HG03175 (cell line): ENCODE data around the gene RABGAP1L.

Source experiments
- ATAC-seq: cut with Tn5 transposase; IDR thresholded peaks from one replicate; pipeline ENCODE4 v1.9.1; 2021; ENCODE audit warnings: mild to moderate bottlenecking, moderate library complexity; ENCODE audit not compliant: unreplicated experiment

Gene RABGAP1L

DNA sequence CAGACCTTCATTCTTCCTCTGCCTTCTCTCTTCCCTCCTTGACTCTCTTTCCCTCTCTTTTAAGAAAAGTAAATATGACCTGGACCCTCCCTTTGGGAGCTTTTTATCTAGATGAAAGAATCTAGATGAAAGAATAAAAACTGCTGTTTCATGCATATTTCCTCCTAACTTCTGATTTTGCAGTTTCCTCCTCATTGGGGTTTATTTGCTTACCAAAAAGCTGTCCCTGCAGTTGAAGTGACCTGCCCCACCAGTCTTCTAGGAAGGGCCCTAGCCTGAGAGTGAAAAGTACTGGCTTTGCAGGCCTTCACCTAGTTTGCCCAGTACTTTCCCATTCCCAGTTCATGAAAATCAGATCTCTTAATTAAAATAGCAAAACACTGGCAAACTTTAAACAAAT lies 812.1 kb downstream of the RABGAP1L start:
- ATAC-seq: no peak

DNA sequence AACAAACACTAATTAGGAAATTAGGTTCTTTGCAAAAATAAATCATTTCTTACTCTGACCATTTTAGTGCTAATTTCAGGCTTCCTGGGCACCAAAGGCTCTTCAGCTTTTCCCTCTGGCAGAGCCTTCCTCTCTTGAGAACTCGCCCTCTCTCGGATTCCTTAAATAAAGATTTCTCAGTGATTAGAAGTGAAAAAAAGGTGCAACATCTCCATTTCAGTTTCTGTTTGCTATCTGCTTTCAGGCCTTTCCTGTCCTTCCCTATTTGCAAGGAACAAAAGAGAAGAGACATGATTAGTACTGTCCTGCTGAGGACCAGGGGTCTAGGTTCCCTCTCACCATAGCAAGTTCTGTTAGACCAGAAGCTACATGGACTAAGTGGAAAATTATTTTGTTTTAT lies 812.6 kb downstream of the RABGAP1L start:
- ATAC-seq: no peak

DNA sequence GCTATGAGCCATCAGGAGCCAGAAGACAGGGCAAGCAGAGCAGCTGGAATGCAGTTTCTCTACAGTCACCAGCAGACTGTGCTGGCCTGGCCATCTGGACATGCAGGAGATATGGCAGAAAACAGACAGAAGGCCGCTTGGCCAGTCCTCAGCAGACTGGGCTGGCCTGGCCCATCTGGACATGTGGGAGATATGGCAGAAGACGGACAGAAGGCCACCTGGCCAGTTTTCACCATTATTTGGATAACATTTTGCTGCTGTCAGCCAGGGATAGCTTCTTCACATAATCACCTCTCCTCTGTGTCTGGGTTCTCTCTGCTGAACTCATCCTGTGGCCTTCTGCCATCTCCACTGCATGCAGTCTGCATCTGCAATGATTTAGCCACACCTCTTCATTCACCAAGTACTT lies 815.4 kb downstream of the RABGAP1L start:
- ATAC-seq: no peak

DNA sequence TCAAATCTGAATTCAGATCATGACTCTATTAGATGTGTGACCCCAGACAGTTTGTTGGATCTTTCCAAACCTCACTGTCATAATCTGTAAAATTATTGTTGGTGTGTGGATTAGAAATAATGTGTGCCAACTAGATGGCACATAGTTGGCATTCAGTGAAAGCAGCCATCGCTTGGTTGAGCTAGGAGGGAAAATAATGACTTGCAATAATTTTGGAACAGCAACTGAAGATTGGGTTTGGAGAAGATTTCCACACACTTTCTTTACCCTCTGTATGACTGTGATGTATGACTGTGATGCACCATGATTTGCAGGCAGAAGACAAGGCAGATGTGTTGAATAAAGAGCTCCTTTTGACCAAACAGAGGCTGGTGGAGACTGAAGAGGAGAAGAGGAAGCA lies 816.4 kb downstream of the RABGAP1L start:
- no peak for ATAC-seq

DNA sequence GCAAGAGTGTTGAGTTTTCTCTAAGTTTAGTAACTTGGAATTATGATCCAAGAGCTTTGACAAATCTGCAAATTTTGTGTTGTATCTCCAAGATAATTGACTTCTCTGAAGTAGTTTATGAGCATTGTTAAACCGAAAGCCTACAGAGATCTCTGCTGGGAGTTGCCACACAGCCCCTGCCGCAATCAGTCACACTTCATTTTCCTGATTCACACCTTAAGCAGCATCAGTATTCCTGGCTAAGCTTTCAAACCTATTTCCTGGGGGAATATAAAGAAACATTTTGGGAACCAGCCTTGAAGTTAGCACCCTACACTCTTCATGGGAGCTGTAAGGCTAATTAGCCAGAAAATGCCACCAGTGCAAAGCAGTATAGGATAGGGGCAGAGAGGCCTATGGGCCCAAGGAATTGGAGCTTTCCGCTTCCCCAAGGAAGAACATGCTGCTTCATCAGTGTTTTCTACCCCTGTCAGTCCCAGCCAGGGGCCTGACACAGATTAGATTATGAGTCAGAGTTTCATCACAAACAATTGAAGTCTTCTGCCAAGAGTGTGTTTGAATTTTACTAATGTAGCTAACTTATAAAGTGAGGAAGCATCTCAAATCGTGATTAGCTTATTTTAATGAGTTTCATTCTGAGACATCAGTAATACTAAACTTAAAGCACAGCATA lies 817.3 kb downstream of the RABGAP1L start:
- no peak for ATAC-seq

DNA sequence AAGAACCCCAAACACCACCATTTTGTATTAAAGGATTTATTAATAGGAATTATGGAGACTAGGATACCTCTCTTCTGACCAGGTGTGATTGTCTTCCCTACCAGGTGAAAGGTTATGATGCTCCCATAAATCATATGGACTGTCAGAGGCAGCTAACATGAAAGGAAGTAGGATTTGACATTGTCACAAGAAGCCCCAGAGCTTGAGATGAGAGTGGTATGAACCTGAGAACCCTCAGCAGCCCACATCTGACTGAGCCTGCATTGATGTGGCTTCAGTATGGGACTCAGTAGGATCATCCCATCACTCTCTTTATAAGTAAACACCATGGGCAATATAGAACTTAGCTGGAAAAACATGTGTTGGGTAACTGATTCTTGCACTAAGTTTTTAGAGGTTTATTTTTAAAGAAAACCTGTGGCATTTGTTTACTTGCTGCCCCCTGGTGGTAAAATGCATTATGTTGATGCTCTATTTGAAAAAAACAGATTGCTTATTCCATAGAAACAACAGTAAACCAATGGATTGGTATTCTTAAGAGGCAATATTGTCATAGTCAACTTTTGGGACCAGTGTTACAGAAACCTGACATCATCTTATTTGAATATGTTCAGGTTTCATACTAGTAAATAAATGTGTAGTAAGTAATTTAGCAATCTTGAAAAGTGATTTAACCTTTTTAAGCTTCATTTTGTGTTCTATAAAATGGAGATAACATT lies 823.8 kb downstream of the RABGAP1L start:
- ATAC-seq: no peak

DNA sequence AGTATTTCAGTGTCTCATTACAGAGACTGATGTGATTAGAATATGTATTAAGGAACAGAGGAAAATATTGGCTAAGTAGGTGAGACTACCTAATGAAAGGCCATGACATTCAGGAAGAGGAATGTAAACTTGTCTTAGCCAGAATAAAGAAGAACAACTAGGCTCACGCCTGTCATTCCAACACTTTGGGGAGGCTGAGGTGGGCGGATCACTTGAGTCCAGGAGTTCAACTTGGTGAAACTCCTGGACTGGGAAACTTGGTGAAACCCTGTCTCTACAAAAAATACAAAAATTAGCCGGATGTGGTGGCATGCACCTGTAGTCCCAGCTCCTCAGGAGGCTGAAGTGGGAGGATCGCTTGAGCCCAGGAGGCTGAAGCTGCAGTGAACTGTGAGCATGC lies 825.6 kb downstream of the RABGAP1L start:
- ATAC-seq: no peak

DNA sequence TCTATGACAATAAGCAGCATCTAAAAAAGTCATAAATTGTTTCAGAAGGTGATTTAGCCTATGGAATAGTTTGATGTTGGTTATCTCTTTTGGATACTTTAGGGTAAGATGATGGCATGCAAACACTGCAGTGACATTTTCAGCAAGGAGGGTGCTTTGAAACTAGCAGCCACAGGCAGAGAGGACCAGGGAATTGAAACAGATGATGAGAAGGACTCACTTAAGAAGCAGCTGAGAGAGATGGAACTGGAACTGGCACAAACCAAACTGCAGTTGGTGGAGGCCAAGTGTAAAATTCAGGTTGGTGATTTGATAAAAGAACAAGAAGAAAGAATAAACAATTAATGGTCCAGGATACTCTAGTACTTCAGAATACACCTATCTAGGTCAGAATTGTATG lies 829.2 kb downstream of the RABGAP1L start:
- no peak for ATAC-seq

DNA sequence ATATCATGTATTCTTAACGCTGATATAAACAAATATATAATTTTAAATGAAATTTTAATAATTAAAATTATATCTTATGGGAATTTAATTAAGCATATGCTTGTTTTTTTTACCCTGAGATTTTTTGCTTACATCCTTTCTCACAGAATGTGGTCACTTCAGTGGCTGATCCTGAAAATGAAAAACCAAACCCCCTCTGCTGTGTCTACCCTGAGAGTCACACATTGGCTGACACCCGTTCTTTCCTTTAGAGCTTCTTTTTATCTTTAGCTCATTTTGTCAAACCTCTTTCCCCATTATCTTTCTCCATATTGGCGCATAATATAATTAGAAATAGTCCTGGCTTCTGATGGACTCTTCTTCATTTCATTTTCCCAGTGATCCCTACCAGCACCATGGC lies 829.7 kb downstream of the RABGAP1L start:
- ATAC-seq: no peak

DNA sequence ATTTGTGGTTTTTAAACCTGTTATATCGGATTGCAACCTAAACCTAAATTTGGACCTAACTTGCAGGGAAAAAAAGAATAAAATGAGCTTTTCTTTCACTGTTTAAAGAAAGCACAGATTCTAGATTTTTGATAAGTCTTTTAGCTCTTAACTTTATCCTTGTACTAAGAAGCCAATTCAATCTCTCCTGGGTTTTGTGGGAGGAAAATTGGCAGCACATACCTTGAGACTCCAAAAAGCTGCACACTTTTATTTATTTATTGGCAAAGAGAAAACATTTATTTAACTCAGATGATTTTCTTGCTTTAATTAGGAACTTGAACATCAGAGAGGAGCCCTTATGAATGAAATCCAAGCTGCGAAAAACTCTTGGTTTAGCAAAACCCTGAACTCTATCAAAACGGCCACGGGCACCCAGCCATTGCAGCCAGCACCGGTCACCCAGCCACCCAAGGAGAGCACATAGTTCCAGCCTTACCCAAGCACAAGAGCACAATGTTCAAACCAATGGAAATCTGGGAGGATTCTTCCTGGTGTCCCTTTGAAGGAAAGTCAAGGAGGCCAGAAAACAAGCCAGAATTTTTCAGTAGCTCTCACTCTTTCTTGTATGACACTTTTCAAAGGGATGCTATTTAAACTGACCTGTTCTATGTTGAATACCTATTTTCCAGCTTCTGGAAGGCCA lies 830.4 kb downstream of the RABGAP1L start:
- no peak for ATAC-seq

DNA sequence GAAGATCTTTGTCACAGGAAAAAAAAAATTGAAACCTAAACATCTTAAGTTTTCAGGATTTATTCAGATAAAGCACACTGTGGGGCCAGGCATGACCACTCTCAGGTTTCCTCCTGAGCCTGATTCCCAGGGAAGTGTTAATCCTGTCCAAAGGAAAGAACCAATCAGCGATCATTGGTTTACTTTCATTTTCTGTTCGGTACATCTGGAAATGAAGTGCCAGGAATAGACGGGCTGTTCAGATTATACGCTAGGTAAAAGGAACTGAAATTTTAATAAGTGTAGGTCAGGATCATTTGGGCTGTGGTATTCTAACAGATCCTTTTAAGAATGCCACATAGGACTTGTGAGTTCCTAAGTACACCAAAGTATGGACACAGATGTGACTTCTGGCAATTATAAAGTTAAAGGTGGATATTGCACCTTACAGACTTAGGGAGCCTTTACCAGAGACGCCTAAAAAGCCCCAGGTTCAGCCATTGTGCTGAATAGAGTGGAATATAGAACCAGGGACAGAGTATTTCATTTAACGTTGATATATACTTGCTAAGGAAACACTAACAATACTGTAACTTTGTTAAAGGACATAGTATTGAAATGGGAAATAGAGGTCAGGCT lies 831.2 kb downstream of the RABGAP1L start:
- no peak for ATAC-seq

DNA sequence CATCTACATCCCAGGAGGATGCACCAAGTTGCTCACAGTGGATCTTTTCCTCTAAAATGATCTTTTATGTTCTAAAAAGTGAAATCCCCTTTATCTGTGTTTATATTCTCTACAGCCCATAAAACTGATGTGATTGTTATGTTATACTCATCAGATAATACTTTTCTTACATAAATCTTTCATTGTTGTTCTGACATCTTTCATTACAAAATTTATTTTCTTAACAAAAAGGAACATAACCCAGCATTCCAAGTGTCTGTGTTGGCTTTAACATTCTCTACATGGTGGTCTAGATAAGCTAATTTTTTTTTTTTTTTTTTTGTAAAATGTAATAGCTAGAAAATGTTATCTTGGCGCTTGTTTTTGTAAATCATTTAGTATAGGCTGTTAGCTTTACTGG lies 832.2 kb downstream of the RABGAP1L start:
- ATAC-seq: no peak

DNA sequence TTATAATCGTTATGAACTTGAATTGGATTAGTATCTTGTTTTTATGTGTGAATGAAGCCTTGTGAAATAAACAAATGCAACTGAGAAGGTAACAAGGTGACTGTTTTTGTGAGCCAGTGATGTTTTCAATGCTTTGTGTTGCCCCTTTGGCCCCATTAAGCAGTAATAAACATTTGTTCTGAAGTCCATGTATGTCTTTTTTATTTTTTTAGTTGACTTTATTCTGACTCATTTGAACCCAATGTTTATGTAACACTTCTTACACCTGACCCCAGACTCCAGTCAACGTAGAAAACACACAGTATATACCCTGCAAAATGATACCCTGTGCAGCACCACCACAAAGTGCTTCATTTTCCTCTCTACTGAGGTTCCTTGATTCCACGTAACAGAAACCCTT lies 835.8 kb downstream of the RABGAP1L start:
- ATAC-seq: no peak

DNA sequence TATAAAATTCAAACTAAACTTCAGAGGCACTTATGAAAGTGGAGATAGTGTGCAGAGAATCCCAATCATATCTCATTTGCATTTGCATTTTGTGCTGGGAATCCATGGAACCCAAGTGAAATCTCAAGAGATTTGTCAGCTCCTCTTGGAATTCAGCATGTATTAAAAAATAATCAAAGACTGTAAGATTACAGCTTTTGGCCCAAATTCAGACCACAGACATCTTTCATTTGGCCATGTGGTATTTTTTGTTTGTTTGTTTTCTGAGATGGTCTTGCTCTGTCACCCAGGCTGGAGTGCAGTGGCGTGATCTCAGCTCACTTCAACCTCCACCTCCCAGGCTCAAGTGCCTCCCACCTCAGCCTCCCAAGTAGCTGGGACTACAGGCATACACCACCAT lies 836.6 kb downstream of the RABGAP1L start:
- no peak for ATAC-seq

DNA sequence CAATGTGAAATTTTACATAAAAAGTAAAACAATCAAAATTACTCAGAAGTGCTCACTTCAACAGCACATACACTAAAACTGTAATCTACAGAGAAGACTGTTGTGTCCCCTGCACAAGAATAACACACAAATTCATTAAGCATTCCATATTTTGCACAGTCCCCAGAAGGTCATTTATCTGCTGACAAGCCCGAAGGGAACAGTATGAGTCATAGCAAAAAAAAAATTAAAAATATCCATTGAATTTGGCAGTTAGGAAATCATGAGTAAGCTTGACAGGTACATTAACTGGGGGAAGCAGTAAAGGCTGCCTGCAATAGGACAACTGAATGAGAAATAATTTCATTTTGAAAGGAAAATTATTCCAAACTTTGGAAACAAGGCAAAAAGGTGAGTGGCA lies 837.2 kb downstream of the RABGAP1L start:
- ATAC-seq: no peak

DNA sequence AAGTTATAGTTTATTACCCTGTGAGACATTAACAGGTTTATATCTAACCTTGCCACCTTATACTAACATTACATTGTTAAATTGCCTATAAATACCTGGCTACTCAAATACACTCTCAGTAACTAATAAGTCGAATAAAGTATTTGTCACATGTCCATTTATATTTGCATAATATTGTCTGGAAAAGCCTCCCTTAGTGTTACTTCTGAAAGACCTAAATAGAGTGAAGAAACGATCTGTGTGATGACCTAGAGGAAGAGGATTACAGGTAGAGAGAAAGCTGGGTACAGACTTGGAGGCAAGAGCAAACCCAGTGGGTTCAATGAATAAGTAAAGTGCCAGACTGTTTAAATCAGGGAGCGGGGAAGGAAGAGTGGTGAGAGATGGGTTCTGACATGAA lies 837.7 kb downstream of the RABGAP1L start:
- ATAC-seq: no peak

DNA sequence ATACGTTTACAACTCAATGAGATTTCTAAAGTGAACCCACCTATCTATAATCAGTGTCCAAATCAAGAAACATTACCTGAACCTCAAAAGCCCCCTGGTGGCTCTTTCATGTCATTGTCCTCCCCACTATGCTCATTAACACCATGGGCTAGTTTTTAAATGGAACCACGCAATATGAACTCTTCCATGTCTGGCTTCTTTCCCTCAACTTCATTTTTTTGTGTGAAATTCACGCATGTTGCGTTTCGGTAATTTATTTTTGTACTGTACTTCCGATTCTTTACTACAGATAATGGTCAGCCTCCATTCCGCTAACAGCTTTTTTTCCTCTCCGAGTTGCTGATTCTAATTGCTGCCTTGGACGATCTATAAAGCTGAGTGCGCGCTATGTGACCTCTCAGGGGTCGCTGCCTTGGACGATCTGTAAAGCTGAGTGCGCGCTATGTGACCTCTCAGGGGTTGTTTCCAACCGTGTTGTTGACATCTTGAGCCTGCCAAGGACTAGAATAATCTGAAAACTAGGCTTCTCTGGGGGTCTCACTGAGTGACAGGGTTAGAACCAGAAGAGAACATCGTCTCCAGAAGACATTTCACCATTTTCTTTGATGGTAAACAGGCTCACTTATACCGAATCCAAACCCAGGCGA lies 839.4 kb downstream of the RABGAP1L start:
- ATAC-seq: no peak

DNA sequence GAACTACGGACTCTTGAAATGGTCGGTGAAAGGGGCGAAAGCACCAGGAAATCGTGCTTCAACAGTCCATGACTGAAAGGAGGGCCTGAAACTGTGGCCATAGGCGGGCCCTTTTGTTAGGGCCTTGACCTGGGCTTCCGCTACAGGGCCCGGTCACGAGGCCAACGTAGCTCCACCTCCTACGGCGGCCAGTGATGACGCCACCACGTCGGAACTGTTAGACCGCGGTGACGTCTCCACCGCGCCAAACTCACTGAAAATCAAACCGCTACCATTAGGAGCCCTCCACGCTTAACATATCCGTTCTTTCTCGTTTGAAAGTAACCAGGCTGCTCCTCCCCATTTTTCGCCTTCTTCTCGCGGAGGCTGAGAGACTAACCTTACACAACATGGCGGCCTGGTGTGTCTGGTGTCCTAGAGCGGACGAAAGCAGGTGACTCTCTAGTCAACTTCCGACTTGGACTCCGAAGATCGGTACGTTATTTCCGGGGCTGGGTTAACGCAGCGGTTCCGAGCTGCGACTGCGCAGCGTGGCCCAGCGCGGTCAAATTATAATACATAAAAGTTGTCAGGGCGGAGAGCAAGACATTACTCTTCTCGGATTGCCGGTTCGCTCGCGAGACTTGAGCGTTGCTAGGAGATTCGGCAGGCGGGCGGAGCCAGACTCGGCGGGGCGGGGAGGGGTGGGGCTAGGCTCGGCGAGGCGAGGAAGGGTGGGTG lies 840.1 kb downstream of the RABGAP1L start:
- peak; percentile 79 for ATAC-seq

DNA sequence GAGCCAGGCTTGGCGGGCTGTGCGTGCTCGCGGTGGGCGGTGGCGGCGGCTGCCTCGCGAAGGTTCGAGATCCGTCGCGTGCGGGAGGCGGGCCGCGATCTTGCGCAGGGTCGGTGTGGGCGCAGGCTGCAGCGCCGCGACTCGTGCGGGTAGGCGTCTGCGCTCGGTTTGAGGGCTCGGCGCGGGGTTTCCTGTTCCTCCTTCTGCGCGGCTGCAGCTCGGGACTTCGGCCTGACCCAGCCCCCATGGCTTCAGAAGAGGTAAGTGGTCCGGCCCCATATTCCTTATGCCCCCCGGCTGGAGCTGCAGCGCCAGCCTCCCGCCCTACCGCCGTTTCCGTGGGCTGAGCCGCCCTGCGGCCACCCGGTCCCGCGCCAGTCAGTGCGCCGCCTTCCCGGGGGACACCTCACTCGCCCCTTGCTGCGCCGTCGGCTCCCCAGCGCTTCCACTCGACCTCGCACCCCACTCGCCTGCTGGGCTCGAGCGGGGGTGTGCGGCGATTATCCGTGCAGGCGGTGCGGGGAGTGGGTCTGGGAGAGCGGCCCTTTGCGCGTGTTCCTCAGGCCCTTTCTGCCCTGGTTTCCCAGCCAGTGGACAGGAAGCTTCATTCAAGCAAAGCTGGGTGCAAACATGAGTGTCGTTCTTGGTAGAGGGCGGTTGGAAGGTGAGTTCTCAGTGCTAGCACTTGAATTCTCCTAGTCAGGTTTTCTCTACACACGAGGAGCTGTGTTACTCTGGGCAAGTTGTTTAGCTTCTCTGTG lies 840.8 kb downstream of the RABGAP1L start, which contains the start of gene CACYBP:
Gene CACYBP, plus strand, starts transcription at position 12 of the 761 bp plus-strand sequence. Its CDS starts 234 bp downstream, at position 246.
- peak; percentile 7 for ATAC-seq
